ENCODE results near the gene TUBB3. TPM values are rescaled to one million over a fixed set of nuclear protein-coding genes. Genes with fewer than 3 reads are reported as not detected.

Gene TUBB3
- total RNA-seq, 1 donor from 2014 or later = 84.9 TPM

DNA sequence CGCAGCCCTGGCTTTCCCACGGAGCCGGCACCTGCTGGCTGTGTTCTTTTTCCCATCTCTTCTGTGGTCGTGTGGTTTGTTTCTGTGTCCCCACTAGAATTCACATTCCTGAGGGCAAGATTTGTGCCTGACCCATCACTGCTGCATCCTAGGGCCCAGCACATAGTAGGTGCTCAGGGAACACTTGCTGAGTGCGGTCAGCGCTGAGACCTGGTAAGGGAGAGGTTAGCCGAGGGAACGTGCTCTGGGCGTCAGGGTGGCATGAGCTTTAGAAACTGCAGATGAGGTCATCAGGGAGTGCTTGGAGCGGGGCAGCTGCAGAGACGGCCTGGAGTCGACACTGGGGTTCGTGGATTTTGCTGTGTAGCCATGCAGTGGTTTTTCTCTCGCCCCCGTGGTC is 31.3 kb downstream of the TUBB3 start:
- H3K4me3 Mint-ChIP-seq (ENCODE audit: unreplicated experiment) = no peak overlapping the region
- no peak for DNase-seq (ENCODE audit: extremely low spot score, unreplicated experiment)
- peaks cover 7% of the 10 kb centered on the region for H3K4me1 Mint-ChIP-seq (ENCODE audit: unreplicated experiment)
- H3K27ac Mint-ChIP-seq (ENCODE audit: unreplicated experiment) = no peak overlapping the region
- no peaks in the 10 kb centered on the region for H3K9me3 Mint-ChIP-seq (ENCODE audit: unreplicated experiment)
- no peaks in the 10 kb centered on the region for H3K27me3 Mint-ChIP-seq (ENCODE audit: unreplicated experiment)
- TF ChIP-seq, protein P1, sequence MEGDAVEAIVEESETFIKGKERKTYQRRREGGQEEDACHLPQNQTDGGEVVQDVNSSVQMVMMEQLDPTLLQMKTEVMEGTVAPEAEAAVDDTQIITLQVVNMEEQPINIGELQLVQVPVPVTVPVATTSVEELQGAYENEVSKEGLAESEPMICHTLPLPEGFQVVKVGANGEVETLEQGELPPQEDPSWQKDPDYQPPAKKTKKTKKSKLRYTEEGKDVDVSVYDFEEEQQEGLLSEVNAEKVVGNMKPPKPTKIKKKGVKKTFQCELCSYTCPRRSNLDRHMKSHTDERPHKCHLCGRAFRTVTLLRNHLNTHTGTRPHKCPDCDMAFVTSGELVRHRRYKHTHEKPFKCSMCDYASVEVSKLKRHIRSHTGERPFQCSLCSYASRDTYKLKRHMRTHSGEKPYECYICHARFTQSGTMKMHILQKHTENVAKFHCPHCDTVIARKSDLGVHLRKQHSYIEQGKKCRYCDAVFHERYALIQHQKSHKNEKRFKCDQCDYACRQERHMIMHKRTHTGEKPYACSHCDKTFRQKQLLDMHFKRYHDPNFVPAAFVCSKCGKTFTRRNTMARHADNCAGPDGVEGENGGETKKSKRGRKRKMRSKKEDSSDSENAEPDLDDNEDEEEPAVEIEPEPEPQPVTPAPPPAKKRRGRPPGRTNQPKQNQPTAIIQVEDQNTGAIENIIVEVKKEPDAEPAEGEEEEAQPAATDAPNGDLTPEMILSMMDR (IDR thresholded peaks at IDR 0.05) = no peak
- peaks cover 16% of the 10 kb centered on the region for H3K36me3 Mint-ChIP-seq (ENCODE audit: unreplicated experiment)

DNA sequence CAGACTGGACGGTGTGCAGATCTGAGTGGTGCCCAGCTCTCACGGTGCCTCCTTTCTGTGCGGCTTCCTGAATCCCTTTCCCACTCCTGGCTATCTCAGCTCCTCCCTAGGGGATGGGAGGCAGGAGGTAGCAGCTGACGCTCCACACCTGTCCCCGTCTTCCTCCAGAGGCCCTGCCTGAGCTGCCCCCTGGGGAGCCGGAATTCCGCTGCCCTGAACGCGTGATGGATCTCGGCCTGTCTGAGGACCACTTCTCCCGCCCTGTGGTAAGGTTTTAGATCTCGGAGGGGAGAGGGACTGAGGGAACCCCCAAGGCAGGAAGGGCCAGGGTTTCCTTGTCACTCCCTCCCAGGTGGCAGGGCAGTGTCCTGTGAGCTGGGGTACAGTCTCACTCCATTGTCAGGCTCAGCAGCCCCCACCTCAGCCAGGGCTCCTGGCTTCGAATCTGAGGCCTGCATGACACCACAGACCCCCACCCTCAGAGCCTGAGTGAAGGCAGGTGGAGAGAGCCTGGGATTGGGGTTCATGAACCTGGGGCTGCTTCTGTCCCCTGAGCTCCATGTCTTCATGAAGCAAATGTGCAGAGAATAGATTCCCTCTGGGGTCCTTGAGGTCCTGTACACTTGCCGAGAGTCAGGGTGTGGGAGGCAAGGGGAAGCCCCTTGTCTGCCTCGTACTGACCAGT is 32.0 kb downstream of the TUBB3 start:
- no peak overlapping the region for H3K4me3 Mint-ChIP-seq (ENCODE audit: unreplicated experiment)
- no peak for DNase-seq (ENCODE audit: extremely low spot score, unreplicated experiment)
- TF ChIP-seq, protein P1 (IDR thresholded peaks at IDR 0.05) = no peak
- H3K9me3 Mint-ChIP-seq (ENCODE audit: unreplicated experiment) = no peaks in the 10 kb centered on the region
- peaks cover 1% of the 10 kb centered on the region for H3K4me1 Mint-ChIP-seq (ENCODE audit: unreplicated experiment)
- H3K36me3 Mint-ChIP-seq (ENCODE audit: unreplicated experiment) = peaks cover 21% of the 10 kb centered on the region
- no peaks in the 10 kb centered on the region for H3K27me3 Mint-ChIP-seq (ENCODE audit: unreplicated experiment)
- H3K27ac Mint-ChIP-seq (ENCODE audit: unreplicated experiment) = no peak overlapping the region

DNA sequence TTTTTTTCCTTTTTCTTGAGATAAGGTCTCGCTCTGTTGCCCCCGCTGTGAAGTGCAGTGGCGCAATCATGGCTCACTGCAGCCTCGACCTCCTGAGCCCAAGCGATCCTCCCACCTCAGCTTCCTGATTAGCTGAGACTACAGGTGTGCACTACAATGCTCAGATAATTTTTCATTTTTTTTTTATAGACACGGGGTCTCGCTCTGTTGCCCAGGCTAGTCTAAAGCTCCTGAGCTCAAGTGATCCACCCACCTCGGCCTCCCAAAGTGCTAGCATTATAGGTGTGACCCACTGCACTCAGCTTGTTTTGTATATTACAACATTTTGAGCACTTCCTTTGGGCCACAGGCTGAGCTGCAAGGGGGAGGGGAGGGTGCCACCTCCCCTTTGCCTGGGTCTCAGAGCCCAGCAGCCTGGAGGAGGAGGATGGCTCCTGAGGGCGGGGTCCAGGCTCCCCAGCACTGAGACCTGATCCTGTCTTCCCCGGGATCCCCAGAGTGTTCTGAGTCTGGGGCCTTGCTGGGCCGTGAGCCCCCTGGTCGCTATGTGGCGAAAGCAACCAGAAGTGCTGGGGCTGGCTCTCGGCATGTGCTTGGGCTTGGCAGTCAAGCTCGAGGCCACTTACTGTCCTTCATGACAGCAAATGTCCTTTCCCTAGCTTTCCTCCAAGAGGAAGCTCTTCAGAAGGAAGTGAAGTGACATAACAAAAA is 33.5 kb downstream of the TUBB3 start:
- TF ChIP-seq, protein P1 (IDR thresholded peaks at IDR 0.05) = no peak
- DNase-seq (ENCODE audit: extremely low spot score, unreplicated experiment) = no peak

DNA sequence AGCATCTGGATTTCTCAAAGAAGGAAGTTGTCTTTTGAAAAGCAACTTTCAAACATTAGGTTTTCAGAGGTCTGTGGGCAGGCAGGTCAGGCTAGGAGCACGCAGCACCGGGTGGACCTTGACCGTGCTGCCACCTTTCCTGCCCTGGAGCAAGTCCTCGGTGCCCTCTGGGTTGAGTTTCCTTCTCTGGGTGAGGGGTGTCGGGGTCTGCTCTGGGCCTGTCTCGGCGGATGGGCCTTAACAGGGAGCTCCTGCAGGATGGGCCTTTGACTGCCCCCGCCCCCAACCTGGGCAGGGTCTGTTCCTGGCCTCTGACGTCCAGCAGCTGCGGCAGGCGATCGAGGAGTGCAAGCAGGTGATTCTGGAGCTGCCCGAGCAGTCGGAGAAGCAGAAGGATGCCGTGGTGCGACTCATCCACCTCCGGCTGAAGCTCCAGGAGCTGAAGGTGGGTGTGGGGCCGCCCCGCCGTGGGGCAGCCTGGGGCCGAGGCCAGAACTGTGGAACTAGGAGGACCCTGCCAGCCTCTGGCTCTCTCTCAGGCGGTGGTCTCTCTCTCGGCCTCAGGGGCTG is 34.2 kb downstream of the TUBB3 start:
- TF ChIP-seq, protein P1 (IDR thresholded peaks at IDR 0.05) = no peak
- H3K4me3 Mint-ChIP-seq (ENCODE audit: unreplicated experiment) = no peak overlapping the region
- no peak overlapping the region for H3K27ac Mint-ChIP-seq (ENCODE audit: unreplicated experiment)
- no peaks in the 10 kb centered on the region for H3K9me3 Mint-ChIP-seq (ENCODE audit: unreplicated experiment)
- no peaks in the 10 kb centered on the region for H3K27me3 Mint-ChIP-seq (ENCODE audit: unreplicated experiment)
- no peak for DNase-seq (ENCODE audit: extremely low spot score, unreplicated experiment)
- H3K4me1 Mint-ChIP-seq (ENCODE audit: unreplicated experiment) = no peaks in the 10 kb centered on the region
- peaks cover 24% of the 10 kb centered on the region for H3K36me3 Mint-ChIP-seq (ENCODE audit: unreplicated experiment)

More for the DNA sequence above, 33.5 kb downstream of the TUBB3 start:
- peaks cover 24% of the 10 kb centered on the region for H3K36me3 Mint-ChIP-seq (ENCODE audit: unreplicated experiment)
- H3K4me1 Mint-ChIP-seq (ENCODE audit: unreplicated experiment) = no peaks in the 10 kb centered on the region
- H3K9me3 Mint-ChIP-seq (ENCODE audit: unreplicated experiment) = no peaks in the 10 kb centered on the region
- no peak overlapping the region for H3K27ac Mint-ChIP-seq (ENCODE audit: unreplicated experiment)
- H3K27me3 Mint-ChIP-seq (ENCODE audit: unreplicated experiment) = no peaks in the 10 kb centered on the region
- no peak overlapping the region for H3K4me3 Mint-ChIP-seq (ENCODE audit: unreplicated experiment)

DNA sequence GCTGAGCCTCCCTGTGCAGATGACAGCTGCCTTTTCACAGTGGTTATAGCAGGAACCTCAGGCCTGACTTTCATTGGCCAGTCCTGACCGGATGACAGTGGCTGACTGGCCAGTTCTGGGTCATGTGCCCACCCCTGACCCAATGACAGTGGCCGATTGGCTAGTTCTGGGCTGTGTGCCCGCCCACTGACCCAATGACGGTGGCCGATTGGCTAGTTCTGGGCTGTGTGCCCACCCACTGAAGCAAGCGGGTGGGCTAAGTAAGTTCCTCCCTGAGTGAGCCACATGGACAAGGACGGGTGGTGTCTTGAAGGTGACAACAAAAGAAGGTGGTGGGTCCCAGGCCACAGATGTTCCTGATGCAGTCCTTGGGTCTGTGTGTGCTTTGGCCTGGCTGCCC is 34.9 kb downstream of the TUBB3 start:
- TF ChIP-seq, protein P1 (IDR thresholded peaks at IDR 0.05) = no peak
- Mint-ChIP-seq H3K27ac (ENCODE audit: unreplicated experiment) (no peak overlapping the region), H3K4me3 (ENCODE audit: unreplicated experiment) (no peak overlapping the region), H3K27me3 (ENCODE audit: unreplicated experiment) (no peaks in the 10 kb centered on the region), H3K36me3 (ENCODE audit: unreplicated experiment) (peaks cover 24% of the 10 kb centered on the region), H3K9me3 (ENCODE audit: unreplicated experiment) (no peaks in the 10 kb centered on the region), H3K4me1 (ENCODE audit: unreplicated experiment) (no peaks in the 10 kb centered on the region)
- no peak for DNase-seq (ENCODE audit: extremely low spot score, unreplicated experiment)

Data from osteocyte (in vitro differentiated cells).